Measurements from ENCODE around the gene LPIN1. TPM values are rescaled to one million over a fixed set of nuclear protein-coding genes. Genes with fewer than 3 reads are reported as not detected.

Gene LPIN1
- total and polyA plus RNA-seq, 2 of the 8 experiments (the other 6 are each of a cell fraction or from before 2014, with no cell fraction given), result 4.3 to 9.8 TPM

GRCh38 chr2:11748861-11749645, 2.6 kb downstream of the LPIN1 start (continued):
- TF ChIP-seq, protein P1, sequence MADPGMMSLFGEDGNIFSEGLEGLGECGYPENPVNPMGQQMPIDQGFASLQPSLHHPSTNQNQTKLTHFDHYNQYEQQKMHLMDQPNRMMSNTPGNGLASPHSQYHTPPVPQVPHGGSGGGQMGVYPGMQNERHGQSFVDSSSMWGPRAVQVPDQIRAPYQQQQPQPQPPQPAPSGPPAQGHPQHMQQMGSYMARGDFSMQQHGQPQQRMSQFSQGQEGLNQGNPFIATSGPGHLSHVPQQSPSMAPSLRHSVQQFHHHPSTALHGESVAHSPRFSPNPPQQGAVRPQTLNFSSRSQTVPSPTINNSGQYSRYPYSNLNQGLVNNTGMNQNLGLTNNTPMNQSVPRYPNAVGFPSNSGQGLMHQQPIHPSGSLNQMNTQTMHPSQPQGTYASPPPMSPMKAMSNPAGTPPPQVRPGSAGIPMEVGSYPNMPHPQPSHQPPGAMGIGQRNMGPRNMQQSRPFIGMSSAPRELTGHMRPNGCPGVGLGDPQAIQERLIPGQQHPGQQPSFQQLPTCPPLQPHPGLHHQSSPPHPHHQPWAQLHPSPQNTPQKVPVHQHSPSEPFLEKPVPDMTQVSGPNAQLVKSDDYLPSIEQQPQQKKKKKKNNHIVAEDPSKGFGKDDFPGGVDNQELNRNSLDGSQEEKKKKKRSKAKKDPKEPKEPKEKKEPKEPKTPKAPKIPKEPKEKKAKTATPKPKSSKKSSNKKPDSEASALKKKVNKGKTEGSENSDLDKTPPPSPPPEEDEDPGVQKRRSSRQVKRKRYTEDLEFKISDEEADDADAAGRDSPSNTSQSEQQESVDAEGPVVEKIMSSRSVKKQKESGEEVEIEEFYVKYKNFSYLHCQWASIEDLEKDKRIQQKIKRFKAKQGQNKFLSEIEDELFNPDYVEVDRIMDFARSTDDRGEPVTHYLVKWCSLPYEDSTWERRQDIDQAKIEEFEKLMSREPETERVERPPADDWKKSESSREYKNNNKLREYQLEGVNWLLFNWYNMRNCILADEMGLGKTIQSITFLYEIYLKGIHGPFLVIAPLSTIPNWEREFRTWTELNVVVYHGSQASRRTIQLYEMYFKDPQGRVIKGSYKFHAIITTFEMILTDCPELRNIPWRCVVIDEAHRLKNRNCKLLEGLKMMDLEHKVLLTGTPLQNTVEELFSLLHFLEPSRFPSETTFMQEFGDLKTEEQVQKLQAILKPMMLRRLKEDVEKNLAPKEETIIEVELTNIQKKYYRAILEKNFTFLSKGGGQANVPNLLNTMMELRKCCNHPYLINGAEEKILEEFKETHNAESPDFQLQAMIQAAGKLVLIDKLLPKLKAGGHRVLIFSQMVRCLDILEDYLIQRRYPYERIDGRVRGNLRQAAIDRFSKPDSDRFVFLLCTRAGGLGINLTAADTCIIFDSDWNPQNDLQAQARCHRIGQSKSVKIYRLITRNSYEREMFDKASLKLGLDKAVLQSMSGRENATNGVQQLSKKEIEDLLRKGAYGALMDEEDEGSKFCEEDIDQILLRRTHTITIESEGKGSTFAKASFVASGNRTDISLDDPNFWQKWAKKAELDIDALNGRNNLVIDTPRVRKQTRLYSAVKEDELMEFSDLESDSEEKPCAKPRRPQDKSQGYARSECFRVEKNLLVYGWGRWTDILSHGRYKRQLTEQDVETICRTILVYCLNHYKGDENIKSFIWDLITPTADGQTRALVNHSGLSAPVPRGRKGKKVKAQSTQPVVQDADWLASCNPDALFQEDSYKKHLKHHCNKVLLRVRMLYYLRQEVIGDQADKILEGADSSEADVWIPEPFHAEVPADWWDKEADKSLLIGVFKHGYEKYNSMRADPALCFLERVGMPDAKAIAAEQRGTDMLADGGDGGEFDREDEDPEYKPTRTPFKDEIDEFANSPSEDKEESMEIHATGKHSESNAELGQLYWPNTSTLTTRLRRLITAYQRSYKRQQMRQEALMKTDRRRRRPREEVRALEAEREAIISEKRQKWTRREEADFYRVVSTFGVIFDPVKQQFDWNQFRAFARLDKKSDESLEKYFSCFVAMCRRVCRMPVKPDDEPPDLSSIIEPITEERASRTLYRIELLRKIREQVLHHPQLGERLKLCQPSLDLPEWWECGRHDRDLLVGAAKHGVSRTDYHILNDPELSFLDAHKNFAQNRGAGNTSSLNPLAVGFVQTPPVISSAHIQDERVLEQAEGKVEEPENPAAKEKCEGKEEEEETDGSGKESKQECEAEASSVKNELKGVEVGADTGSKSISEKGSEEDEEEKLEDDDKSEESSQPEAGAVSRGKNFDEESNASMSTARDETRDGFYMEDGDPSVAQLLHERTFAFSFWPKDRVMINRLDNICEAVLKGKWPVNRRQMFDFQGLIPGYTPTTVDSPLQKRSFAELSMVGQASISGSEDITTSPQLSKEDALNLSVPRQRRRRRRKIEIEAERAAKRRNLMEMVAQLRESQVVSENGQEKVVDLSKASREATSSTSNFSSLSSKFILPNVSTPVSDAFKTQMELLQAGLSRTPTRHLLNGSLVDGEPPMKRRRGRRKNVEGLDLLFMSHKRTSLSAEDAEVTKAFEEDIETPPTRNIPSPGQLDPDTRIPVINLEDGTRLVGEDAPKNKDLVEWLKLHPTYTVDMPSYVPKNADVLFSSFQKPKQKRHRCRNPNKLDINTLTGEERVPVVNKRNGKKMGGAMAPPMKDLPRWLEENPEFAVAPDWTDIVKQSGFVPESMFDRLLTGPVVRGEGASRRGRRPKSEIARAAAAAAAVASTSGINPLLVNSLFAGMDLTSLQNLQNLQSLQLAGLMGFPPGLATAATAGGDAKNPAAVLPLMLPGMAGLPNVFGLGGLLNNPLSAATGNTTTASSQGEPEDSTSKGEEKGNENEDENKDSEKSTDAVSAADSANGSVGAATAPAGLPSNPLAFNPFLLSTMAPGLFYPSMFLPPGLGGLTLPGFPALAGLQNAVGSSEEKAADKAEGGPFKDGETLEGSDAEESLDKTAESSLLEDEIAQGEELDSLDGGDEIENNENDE (IDR thresholded peaks at IDR 0.05; ENCODE audit: insufficient replicate concordance, low read length), result no peak
- TF ChIP-seq CREB1 (IDR thresholded peaks at IDR 0.05), result no peak
- TF ChIP-seq KDM4A (IDR thresholded peaks at IDR 0.05; ENCODE audit: low read depth, low read length, severe bottlenecking), result no peak
- no peak for TF ChIP-seq KDM5A (IDR thresholded peaks at IDR 0.05; ENCODE audit: low read length)
- no peak for TF ChIP-seq RBBP5 (IDR thresholded peaks at IDR 0.05; ENCODE audit: borderline replicate concordance, low read depth, low read length)
- no peak for TF ChIP-seq POLR2AphosphoS5 (IDR thresholded peaks at IDR 0.05; ENCODE audit: low read depth, low read length)
- no peak for TF ChIP-seq EGR1 (IDR thresholded peaks at IDR 0.05; ENCODE audit: borderline replicate concordance, low read depth, low read length)
- TF ChIP-seq EP300 (IDR thresholded peaks at IDR 0.05; ENCODE audit: borderline replicate concordance in 1 of 2, low read depth in 2 of 2, low read length in 2 of 2), result no peak
- TF ChIP-seq HDAC2 (IDR thresholded peaks at IDR 0.05; ENCODE audit: borderline replicate concordance in 1 of 2, low read depth in 2 of 2, low read length in 2 of 2), result no peak
- TF ChIP-seq SAP30 (IDR thresholded peaks at IDR 0.05; ENCODE audit: insufficient read depth, insufficient replicate concordance, low read length), result no peak

Measured in H1 (cell line).